ENCODE results near the gene SELENOS. TPM values are rescaled to one million over a fixed set of nuclear protein-coding genes. Genes with fewer than 3 reads are reported as not detected.
"Not testable (repeated sequence)": the region's sequence is repeated elsewhere in the genome, so short reads cannot be mapped to it uniquely, and the experiment has no call there.

SELENOS gene
- total RNA-seq, 2 experiments from 2014 or later = 13.1 to 15.3 TPM

DNA sequence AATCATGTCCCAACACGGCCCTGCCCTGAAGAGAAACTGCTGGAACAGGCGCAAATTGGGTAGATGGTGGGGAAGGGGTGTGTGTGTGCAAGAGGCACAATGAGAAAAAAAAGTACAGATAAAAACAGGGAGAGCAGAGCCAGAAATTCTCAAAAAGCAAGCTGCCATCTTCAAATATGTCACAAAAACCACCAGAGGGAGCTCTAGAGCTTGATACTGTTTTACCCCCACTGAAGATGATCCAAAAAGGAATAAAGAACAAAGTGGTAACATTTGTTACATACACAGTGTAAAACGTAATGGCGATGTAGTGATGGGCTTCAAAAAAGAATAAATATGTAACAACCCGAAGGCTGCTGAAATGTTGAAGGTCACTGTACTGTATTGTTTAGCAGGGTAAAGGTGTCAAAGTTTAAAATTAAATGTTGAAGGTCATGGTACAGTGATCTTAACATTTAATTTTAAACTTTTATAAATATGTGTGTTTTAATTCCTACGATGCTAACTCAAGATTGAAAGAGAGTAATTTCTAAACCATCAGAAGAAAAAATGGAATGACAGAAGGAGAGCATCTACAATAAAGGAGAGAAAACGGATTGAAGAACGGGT is 11.7 kb upstream of the SELENOS start:
- no peak for DNase-seq
- H3K36me3 Mint-ChIP-seq (ENCODE audit: low read depth) = peaks cover 63% of the 10 kb centered on the region

DNA sequence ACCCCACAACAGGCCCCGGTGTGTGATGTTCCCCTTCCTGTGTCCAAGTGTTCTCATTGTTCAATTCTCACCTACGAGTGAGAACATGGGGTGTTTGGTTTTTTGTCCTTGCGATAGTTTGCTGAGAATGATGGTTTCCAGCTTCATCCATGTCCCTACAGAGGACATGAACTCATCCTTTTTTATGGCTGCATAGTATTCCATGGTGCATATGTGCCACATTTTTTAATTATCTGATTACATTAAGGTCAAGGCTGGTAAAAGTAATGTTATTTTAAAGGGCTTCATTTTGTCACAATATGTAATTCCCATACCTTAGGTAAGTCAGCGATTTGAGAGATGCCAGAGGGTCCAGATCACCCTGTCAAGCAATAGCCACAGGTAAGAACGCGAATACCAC is 10.1 kb upstream of the SELENOS start:
- H3K9me3 Mint-ChIP-seq; DNase-seq; H3K4me3 Mint-ChIP-seq; intact Hi-C loops (cut with micrococcal nuclease); H3K27me3 Mint-ChIP-seq (ENCODE audit: low read depth): not testable (repeated sequence)
- Mint-ChIP-seq H3K27ac (peak overlapping the region; percentile 16), H3K4me1 (ENCODE audit: low read depth) (peaks cover 43% of the 10 kb centered on the region), H3K36me3 (ENCODE audit: low read depth) (peaks cover 61% of the 10 kb centered on the region)
- CTCF ChIA-PET = interaction anchor here (0.6 to 3.4 kb wide), 9 partner anchors 9 to 354 kb away, joined by 3 to 28 read pairs (median 4); no protein-coding TSS in a partner anchor

More for the DNA sequence above, 11.7 kb upstream of the SELENOS start:
- H3K27me3 Mint-ChIP-seq (ENCODE audit: low read depth) = no peaks in the 10 kb centered on the region
- H3K27ac Mint-ChIP-seq = peak overlapping the region; percentile 29
- H3K4me1 Mint-ChIP-seq (ENCODE audit: low read depth) = peaks cover 56% of the 10 kb centered on the region
- intact Hi-C loops (cut with micrococcal nuclease) = no loop called here
- H3K4me3 Mint-ChIP-seq = no peak overlapping the region
- H3K9me3 Mint-ChIP-seq = no peaks in the 10 kb centered on the region
- CTCF ChIA-PET = interaction anchor here (0.6 to 3.4 kb wide), 13 partner anchors 9 to 484 kb away, joined by 3 to 28 read pairs (median 4); no protein-coding TSS in a partner anchor

DNA sequence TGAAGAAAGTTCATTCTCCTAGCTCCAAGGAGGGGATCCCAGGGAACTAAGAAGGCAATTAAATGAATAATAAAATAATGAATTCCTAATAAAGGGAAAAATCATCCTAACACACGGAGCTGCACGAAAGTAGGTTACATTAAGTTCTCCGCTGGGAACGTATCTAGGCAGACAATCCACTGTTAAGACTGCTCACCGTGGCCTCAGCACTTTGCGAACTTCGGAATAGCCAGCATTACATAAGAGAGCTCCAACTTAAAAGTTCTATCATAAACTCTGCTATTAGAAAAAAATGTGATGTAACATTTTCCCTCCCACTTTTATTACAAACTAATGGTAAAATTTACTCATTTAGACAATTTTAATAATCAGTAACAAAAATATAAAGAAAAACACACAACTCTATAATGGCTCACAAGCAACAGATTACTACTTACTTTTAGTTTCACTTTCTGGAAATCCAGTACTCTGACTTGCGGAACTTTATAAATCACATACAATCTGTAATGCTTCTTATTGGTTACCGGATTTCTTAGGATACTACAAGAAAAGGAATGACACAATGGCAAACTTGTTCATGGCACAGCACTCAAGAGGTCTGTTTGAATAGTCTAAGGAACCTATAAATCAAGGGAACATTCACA is 9.3 kb upstream of the SELENOS start:
- CTCF ChIA-PET = no interaction called here
- H3K36me3 Mint-ChIP-seq (ENCODE audit: low read depth) = peaks cover 57% of the 10 kb centered on the region
- intact Hi-C loops (cut with micrococcal nuclease) = no loop called here
- H3K4me1 Mint-ChIP-seq (ENCODE audit: low read depth) = peaks cover 36% of the 10 kb centered on the region
- H3K4me3 Mint-ChIP-seq = no peak overlapping the region
- H3K27me3 Mint-ChIP-seq (ENCODE audit: low read depth) = no peaks in the 10 kb centered on the region
- H3K27ac Mint-ChIP-seq = peak overlapping the region; percentile 65
- DNase-seq = no peak
- no peaks in the 10 kb centered on the region for H3K9me3 Mint-ChIP-seq

DNA sequence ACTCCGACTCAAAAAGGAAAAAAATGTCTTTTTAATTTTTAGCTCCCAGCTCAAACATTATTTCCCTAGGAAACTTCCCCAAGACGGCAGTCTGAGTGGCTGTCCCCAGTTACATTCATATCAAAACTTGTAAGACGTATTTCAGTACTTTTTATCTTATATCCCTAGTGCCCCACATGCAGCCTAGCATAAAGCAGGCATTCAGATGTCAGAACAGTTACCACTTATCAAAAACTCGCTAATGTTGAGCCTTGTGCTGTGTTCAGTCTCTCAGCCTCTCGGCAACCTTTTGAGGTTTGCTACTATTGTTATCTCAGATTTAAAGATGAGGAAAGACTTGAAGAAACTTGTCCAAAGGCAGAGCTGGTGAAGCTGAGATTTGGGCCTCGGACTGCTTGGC is 6.6 kb upstream of the SELENOS start:
- CTCF ChIA-PET = interaction anchor here (2.1 kb wide), 1 partner anchor 10 kb away, joined by 6 read pairs; the partner anchor contains the start of gene SNRPA1
- no peaks in the 10 kb centered on the region for H3K27me3 Mint-ChIP-seq (ENCODE audit: low read depth)
- H3K9me3 Mint-ChIP-seq = no peaks in the 10 kb centered on the region
- intact Hi-C loops (cut with micrococcal nuclease) = no loop called here
- peaks cover 16% of the 10 kb centered on the region for H3K4me1 Mint-ChIP-seq (ENCODE audit: low read depth)
- H3K4me3 Mint-ChIP-seq = no peak overlapping the region
- peaks cover 51% of the 10 kb centered on the region for H3K36me3 Mint-ChIP-seq (ENCODE audit: low read depth)
- H3K27ac Mint-ChIP-seq = no peak overlapping the region
- DNase-seq = no peak

DNA sequence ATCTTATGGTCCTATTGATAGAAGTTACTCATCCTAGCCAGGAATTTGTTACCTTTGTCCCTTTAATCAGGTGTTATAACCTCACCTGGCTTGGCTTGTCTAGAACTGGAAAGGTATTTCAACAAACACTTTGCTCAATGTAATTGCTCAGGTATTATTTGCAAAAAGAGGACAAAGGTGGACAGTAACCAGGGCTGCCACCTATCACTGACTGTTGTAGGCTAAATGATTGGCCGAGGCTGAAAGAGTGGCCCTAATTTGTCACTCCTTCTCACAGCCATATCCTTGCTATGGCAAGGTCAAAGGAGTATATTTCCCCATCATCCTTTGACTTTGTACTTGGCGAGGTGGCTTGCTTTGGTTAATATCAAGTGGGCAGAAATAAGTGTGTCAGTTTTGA is 2.7 kb upstream of the SELENOS start:
- Mint-ChIP-seq H3K36me3 (ENCODE audit: low read depth) (peaks cover 23% of the 10 kb centered on the region), H3K4me3 (no peak overlapping the region), H3K27me3 (ENCODE audit: low read depth) (no peaks in the 10 kb centered on the region), H3K4me1 (ENCODE audit: low read depth) (peaks cover 17% of the 10 kb centered on the region), H3K9me3 (no peaks in the 10 kb centered on the region), H3K27ac (no peak overlapping the region)
- CTCF ChIA-PET = interaction anchor here (1.0 kb wide), 1 partner anchor 8 kb away, joined by 3 read pairs; no protein-coding TSS in a partner anchor
- intact Hi-C loops (cut with micrococcal nuclease) = no loop called here
- DNase-seq = no peak

DNA sequence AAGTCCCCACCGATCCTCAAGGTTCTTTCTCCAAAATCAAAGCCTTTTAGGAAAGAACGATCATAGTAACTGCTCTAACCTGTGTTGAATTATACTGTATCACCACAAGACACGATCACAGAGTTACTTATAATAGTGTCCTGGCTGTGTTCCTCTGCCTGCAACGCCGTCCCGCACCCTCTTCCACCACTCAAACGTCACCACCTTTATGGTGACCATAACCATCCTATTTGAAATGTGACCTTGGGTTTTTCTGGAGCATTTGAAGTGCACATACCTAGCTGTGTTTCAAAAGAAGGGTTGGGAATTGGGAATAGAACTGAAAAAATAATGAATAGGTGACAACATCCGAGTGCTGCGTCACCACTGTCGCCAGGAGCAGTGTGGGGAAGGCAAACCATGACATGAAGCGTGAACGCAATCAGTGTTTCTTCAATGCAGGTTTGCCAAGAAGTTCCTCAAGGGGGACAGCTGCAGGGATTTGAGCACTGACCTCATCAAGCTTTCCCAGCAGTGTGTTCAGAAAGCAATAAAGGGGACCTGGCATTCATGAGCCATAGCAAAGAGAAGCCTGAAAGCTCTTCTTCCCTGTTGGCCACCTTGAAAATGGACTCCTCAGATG is 769 bp upstream of the SELENOS start:
- peaks cover 27% of the 10 kb centered on the region for H3K36me3 Mint-ChIP-seq (ENCODE audit: low read depth)
- H3K27me3 Mint-ChIP-seq (ENCODE audit: low read depth) = no peaks in the 10 kb centered on the region
- H3K4me1 Mint-ChIP-seq (ENCODE audit: low read depth) = peaks cover 21% of the 10 kb centered on the region
- no peak overlapping the region for H3K27ac Mint-ChIP-seq
- intact Hi-C loops (cut with micrococcal nuclease) = loop anchor here (1.0 to 5.0 kb wide), 3 partner anchors 17 to 374 kb away; partner anchors contain the start of genes SNRPA1 and TM2D3
- no peak for DNase-seq
- CTCF ChIA-PET = interaction anchor here (0.7 to 0.8 kb wide), 2 partner anchors 10 to 11 kb away, joined by 3 to 4 read pairs; no protein-coding TSS in a partner anchor
- no peaks in the 10 kb centered on the region for H3K9me3 Mint-ChIP-seq
- H3K4me3 Mint-ChIP-seq = peak overlapping the region; percentile 74

DNA sequence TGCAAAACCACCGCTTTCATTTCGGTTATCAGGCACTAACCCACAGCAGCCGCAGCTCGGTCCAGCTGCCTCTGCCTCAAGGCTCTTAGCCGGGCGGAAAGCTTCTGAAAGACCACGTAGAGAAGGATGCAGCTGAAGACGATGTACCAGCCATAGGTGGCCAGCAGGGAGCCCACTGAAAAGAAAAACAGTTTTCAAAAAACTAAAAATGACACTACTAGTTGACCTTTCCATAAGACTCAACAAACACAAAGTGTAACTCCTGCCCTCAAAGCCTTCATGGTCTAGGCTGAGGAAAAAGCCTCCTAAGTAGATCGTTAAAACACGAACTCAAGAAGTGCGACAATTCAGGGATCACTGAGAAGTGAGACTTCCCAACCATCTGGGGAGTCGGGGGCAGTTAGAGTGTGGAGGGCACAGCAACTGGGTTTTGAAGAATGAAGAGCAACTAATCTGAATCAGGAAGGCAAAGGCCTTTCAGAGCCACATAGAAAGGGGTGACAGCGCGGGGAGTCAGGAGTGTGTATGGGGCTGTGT is 716 bp downstream of the SELENOS start:
- Mint-ChIP-seq H3K4me3 (peak overlapping the region; percentile 90), H3K4me1 (ENCODE audit: low read depth) (peaks cover 21% of the 10 kb centered on the region), H3K9me3 (no peaks in the 10 kb centered on the region), H3K36me3 (ENCODE audit: low read depth) (peaks cover 24% of the 10 kb centered on the region), H3K27me3 (ENCODE audit: low read depth) (no peaks in the 10 kb centered on the region), H3K27ac (peak overlapping the region; percentile 54)
- intact Hi-C loops (cut with micrococcal nuclease) = loop anchor here (1.0 to 5.0 kb wide), 3 partner anchors 19 to 376 kb away; partner anchors contain the start of genes SNRPA1 and TM2D3
- CTCF ChIA-PET = interaction anchor here (0.7 to 1.1 kb wide), 4 partner anchors 9 to 383 kb away, joined by 3 read pairs; no protein-coding TSS in a partner anchor
- DNase-seq = no peak

DNA sequence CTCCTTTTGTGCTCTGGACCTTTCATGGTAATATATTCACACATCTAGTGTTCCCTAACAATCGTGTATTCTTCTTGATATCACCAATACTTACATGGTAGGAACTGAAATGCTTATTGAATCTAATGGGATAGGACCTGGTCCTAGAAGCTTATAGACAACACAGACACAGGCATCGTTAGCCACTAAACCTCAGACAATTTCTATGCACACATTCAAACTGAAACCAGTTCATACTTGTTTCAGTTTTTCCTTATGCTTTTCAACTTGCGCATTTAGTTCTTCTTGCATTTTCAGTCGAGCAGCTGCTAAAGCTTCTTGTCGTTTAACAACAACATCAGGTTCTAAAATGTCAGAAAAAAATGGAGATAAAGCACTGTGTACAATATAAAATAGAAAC is 2.3 kb downstream of the SELENOS start:
- Mint-ChIP-seq H3K4me3 (no peak overlapping the region), H3K27ac (peak overlapping the region; percentile 34), H3K27me3 (ENCODE audit: low read depth) (no peaks in the 10 kb centered on the region), H3K4me1 (ENCODE audit: low read depth) (peaks cover 21% of the 10 kb centered on the region), H3K36me3 (ENCODE audit: low read depth) (peaks cover 24% of the 10 kb centered on the region), H3K9me3 (no peaks in the 10 kb centered on the region)
- CTCF ChIA-PET = interaction anchor here (0.8 to 1.3 kb wide), 5 partner anchors 15 to 254 kb away, joined by 3 to 4 read pairs (median 3); no protein-coding TSS in a partner anchor
- DNase-seq = no peak
- intact Hi-C loops (cut with micrococcal nuclease) = loop anchor here (5.0 kb wide), 2 partner anchors 258 to 377 kb away; partner anchors contain the start of gene TM2D3

DNA sequence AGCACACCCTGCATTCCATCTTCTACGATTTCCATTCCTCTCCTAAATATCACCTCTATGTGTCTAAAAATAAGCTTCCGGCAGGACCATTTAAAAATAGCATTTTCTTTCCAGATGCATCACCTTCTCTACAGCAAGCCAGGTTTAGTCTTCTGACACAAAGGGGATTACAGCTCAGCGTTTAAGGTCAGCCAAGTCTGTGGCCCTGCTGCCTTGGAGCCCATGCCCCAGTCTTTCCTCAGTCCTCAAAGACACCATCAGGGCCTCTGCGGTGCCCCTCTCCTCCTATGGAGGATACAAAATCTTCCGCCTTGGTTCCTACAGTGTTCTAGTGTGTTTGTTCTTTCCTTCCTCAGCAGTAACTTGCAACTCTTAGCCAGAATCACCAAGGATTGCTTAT is 3.8 kb downstream of the SELENOS start:
- Mint-ChIP-seq H3K4me1 (ENCODE audit: low read depth) (peaks cover 21% of the 10 kb centered on the region), H3K36me3 (ENCODE audit: low read depth) (peaks cover 27% of the 10 kb centered on the region), H3K27ac (no peak overlapping the region), H3K4me3 (no peak overlapping the region), H3K27me3 (ENCODE audit: low read depth) (no peaks in the 10 kb centered on the region), H3K9me3 (no peaks in the 10 kb centered on the region)
- intact Hi-C loops (cut with micrococcal nuclease) = no loop called here
- DNase-seq = no peak
- CTCF ChIA-PET = interaction anchor here (0.6 to 1.4 kb wide), 6 partner anchors 15 to 265 kb away, joined by 3 to 5 read pairs (median 3); no protein-coding TSS in a partner anchor

DNA sequence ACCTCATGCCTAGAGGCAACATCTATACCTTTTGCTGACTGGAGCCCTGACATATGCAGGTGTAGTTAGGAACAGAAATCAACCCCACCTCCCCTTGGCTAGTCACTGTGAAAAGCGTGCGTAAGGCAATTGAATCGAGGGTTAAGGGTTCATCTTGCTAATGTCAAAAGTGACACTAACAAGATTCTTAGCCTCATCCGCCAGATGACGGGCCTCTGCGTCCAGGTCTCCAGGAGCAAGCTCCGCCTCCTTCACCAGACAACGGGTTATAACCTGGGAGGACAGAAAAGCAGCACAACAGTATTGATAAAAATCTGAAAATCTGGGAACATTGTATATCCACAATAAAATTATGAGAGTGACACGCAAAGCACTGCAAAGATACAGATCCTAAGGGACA is 4.7 kb downstream of the SELENOS start:
- Mint-ChIP-seq H3K4me1 (ENCODE audit: low read depth) (peaks cover 15% of the 10 kb centered on the region), H3K36me3 (ENCODE audit: low read depth) (peaks cover 27% of the 10 kb centered on the region), H3K27me3 (ENCODE audit: low read depth) (no peaks in the 10 kb centered on the region), H3K9me3 (no peaks in the 10 kb centered on the region), H3K4me3 (no peak overlapping the region), H3K27ac (no peak overlapping the region)
- intact Hi-C loops (cut with micrococcal nuclease) = no loop called here
- CTCF ChIA-PET = interaction anchor here (0.8 to 1.2 kb wide), 2 partner anchors 178 to 264 kb away, joined by 3 to 4 read pairs; no protein-coding TSS in a partner anchor
- DNase-seq = no peak

DNA sequence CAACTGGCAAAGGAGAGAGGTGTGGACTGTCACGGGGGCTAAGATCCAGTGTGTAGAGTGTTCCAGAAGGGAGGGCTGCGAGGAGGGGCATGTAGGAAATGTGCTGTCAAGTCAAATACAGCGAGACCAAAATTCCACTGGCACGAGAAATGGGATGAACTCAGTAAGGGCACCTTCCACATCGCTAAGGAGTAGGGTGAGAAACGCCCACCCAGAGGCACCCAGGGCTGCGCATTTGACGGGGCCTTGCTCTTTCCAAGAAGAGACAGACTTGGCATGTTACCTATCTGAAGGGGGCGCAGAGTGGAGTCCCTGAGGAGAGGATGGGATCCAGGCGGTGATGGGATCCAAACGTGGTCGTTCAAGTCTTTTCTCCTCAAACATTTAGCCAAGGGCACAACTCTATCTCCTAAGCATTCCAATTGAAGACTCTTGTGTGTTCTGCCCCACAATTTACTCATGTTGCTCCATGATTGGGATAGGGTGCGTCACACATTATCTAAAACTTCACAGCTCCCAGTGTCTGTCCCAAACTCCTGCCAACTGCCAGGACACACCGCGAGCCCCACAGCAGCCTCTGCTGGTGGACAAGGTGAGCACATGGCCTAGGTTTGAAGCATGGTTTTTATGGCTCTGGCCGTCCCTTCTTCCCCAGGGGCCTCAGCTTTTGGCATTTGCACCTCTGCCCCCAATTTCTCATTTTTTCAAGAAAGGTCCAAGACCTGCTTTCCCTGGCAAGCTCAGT is 7.6 kb downstream of the SELENOS start:
- Mint-ChIP-seq H3K27me3 (ENCODE audit: low read depth) (no peaks in the 10 kb centered on the region), H3K36me3 (ENCODE audit: low read depth) (peaks cover 23% of the 10 kb centered on the region), H3K4me1 (ENCODE audit: low read depth) (peaks cover under 1% of the 10 kb centered on the region), H3K4me3 (no peak overlapping the region), H3K27ac (no peak overlapping the region), H3K9me3 (no peaks in the 10 kb centered on the region)
- intact Hi-C loops (cut with micrococcal nuclease) = no loop called here
- DNase-seq = no peak
- CTCF ChIA-PET = interaction anchor here (1.0 to 1.1 kb wide), 2 partner anchors 254 to 261 kb away, joined by 4 to 5 read pairs; no protein-coding TSS in a partner anchor
